H1 (cell line): ENCODE results near the gene CGRRF1.

Source experiments
- CBX8 ChIP-seq: fragments of 300-800, 300-1000 bp; sonication (generic); IDR thresholded peaks from 2 replicates; pipeline ENCODE4 v1.7.1; 2016; ENCODE audit warnings: low read depth, low read length, borderline replicate concordance
- EGR1 ChIP-seq: IDR thresholded peaks from 2 replicates; pipeline ENCODE4 v1.6.1; 2011; ENCODE audit warnings: low read depth, low read length, borderline replicate concordance
- FOSL1 ChIP-seq: IDR thresholded peaks from 2 replicates; pipeline ENCODE4 v1.6.1; 2011; ENCODE audit warnings: mild to moderate bottlenecking, low read depth, low read length, moderate library complexity; ENCODE audit not compliant: insufficient read depth
- GABPA ChIP-seq: IDR thresholded peaks from 2 replicates; pipeline ENCODE4 v1.6.1; 2011; ENCODE audit warnings: mild to moderate bottlenecking, low read length, moderate library complexity, borderline replicate concordance; ENCODE audit not compliant: insufficient read depth
- KDM4A ChIP-seq: IDR thresholded peaks from one replicate; pipeline ENCODE4 v1.7.1; 2012; ENCODE audit warnings: low read depth, mild to moderate bottlenecking, moderate library complexity, low read length, inconsistent platforms; ENCODE audit not compliant: severe bottlenecking
- POLR2A ChIP-seq, 2 experiments: IDR thresholded peaks; 1 replicate in 1 of 2; 2 replicates in 1 of 2; pipeline ENCODE4 v1.6.1; 2011; ENCODE audit warnings: low read depth in 2 of 2, low read length in 2 of 2, mild to moderate bottlenecking in 2 of 2; ENCODE audit errors: control extremely low read depth in 1 of 2
- POLR2AphosphoS5 ChIP-seq: IDR thresholded peaks from 2 replicates; pipeline ENCODE4 v1.6.1; 2011; ENCODE audit warnings: low read depth, low read length
- RAD21 ChIP-seq, 2 experiments: IDR thresholded peaks in 1 of 2; conservative IDR thresholded peaks in 1 of 2; 2 replicates each; pipeline ENCODE4 v1.6.1; 2011; ENCODE audit warnings: low read depth in 2 of 2, low read length in 2 of 2, improper control_type of control experiment in 1 of 2, inconsistent platforms in 1 of 2, mild to moderate bottlenecking in 1 of 2, moderate library complexity in 1 of 2
- SIX5 ChIP-seq: IDR thresholded peaks from 2 replicates; pipeline ENCODE4 v1.6.1; 2011; ENCODE audit warnings: mild to moderate bottlenecking, low read depth, low read length
- SUZ12 ChIP-seq: fragments of 200-600 bp; sonication (generic); IDR thresholded peaks from 2 replicates; pipeline ENCODE4 v1.6.1; 2012; ENCODE audit warnings: mild to moderate bottlenecking, inconsistent platforms, low read length, moderate library complexity, mixed read lengths
- YY1 ChIP-seq: IDR thresholded peaks from 2 replicates; pipeline ENCODE4 v1.6.1; 2011; ENCODE audit warnings: low read depth, mild to moderate bottlenecking, low read length
- TF ChIP-seq, protein P1 (sequence below), 3 experiments: IDR thresholded peaks; 1 replicate in 2 of 3; 2 replicates in 1 of 3; pipeline versions ENCODE4 v1.5.1 to v1.6.1; 2011; ENCODE audit warnings: low read length in 3 of 3, mild to moderate bottlenecking in 3 of 3, inconsistent platforms in 2 of 3, low read depth in 1 of 3, moderate library complexity in 1 of 3; ENCODE audit not compliant: insufficient read depth in 1 of 3; ENCODE audit errors: control extremely low read depth in 1 of 3
- TF ChIP-seq, protein P2 (sequence below): IDR thresholded peaks from 2 replicates; pipeline ENCODE4 v1.6.1; 2011; ENCODE audit warnings: low read depth, mild to moderate bottlenecking, low read length; ENCODE audit not compliant: insufficient read depth

DNA sequence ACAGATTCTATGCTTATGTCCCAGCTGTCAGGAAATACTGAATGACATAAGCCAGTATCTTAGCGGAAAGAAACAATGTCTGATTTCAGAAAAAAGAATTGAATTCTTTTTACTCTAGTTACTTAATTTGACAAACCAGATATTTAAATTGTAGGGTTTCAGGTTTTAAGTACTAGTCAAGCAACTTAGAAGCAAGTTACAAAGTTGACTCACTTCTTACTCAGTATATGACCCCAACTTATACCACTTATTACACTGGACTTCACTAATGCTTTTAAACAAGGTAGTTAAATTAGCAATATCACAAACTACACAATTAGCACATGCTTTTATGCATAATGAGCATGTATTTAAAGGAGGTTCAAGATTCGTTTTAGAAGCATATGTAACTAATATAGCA, 28.0 kb upstream of the CGRRF1 start:
- no peak for TF ChIP-seq POLR2AphosphoS5
- TF ChIP-seq, protein P1, sequence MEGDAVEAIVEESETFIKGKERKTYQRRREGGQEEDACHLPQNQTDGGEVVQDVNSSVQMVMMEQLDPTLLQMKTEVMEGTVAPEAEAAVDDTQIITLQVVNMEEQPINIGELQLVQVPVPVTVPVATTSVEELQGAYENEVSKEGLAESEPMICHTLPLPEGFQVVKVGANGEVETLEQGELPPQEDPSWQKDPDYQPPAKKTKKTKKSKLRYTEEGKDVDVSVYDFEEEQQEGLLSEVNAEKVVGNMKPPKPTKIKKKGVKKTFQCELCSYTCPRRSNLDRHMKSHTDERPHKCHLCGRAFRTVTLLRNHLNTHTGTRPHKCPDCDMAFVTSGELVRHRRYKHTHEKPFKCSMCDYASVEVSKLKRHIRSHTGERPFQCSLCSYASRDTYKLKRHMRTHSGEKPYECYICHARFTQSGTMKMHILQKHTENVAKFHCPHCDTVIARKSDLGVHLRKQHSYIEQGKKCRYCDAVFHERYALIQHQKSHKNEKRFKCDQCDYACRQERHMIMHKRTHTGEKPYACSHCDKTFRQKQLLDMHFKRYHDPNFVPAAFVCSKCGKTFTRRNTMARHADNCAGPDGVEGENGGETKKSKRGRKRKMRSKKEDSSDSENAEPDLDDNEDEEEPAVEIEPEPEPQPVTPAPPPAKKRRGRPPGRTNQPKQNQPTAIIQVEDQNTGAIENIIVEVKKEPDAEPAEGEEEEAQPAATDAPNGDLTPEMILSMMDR (IDR thresholded peaks at IDR 0.05; ENCODE audit: control extremely low read depth in 1 of 3, insufficient read depth in 1 of 3, low read depth in 1 of 3, low read length in 3 of 3), result no peak
- TF ChIP-seq KDM4A, result no peak
- TF ChIP-seq FOSL1, result no peak
- TF ChIP-seq POLR2A (IDR thresholded peaks at IDR 0.05; ENCODE audit: control extremely low read depth in 1 of 2, low read depth in 2 of 2, low read length in 2 of 2), result no peak
- no peak for TF ChIP-seq RAD21 (IDR thresholded peaks at IDR 0.05 in 1 of 2, conservative IDR thresholded peaks at IDR 0.05 in 1 of 2; ENCODE audit: low read depth in 2 of 2, low read length in 2 of 2)
- no peak for TF ChIP-seq SUZ12
- TF ChIP-seq SIX5, result no peak
- TF ChIP-seq, protein P2, sequence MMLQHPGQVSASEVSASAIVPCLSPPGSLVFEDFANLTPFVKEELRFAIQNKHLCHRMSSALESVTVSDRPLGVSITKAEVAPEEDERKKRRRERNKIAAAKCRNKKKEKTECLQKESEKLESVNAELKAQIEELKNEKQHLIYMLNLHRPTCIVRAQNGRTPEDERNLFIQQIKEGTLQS, result no peak
- TF ChIP-seq GABPA, result no peak
- TF ChIP-seq EGR1, result no peak
- TF ChIP-seq CBX8, result no peak
- TF ChIP-seq YY1, result no peak
